Stromal cell of bone marrow (primary cell): ENCODE measurements around the gene TMCC1.
A peak's percentile ranks its signal among the peaks of the same experiment; 100 is the strongest.
"Not testable (repeated sequence)": the region's sequence is repeated elsewhere in the genome, so short reads cannot be mapped to it uniquely, and the experiment has no call there.

Source experiments
- DNase-seq: peaks from one replicate; pipeline ENCODE4 v3.0.0-alpha.2; 2012; ENCODE audit warnings: low read depth

TMCC1 gene

GRCh38 chr3:129676985-129677384, 216.5 kb downstream of the TMCC1 start:
- DNase-seq: no peak

- DNase-seq: not testable (repeated sequence)
Observed at GRCh38 chr3:129674798-129675123, 218.8 kb downstream of the TMCC1 start.

DNA sequence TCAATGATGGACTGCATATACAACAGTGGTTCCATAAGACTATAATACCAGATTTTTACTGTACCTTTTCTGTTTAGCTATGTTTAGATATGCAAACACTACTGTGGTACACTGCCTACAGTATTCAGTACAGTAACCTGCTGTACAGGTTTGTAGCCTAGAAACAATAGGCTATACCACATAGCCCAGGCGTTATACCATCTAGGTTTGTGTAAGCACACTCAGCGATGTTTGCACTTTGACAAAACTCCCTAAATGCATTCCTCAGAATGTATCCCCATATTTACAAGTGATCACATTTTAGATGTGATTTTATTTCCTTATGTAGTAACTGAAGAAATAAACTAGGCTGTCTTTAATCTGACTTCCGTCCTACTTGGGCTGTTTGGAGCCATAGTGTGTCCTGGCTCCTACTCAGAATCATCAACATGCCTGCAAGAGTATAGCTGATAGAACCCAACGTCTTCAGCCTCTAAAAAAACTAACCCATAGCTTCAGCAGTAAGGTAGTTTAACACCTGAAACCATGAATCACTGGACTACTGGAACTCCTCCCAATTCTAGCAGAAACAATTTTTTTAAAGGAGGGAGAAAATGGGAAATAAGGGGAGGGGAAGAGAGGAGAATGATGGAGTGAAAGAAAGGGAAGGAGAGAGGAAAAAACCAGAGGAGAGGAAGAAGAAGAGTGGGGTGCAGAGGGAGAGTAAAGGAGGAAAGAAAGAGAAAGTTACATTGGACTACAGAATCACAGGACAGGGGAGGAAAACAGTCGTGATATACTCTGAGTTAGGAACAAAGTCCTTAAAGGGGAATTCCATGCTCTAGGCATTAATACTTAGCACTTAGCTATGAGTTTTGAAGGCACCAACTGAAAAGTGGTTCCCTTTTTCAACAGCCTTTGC, 219.4 kb downstream of the TMCC1 start:
- DNase-seq: no peak

GRCh38 chr3:129673012-129673411, 220.5 kb downstream of the TMCC1 start:
- DNase-seq: no peak

GRCh38 chr3:129672412-129672811, 221.1 kb downstream of the TMCC1 start:
- DNase-seq: no peak

DNA sequence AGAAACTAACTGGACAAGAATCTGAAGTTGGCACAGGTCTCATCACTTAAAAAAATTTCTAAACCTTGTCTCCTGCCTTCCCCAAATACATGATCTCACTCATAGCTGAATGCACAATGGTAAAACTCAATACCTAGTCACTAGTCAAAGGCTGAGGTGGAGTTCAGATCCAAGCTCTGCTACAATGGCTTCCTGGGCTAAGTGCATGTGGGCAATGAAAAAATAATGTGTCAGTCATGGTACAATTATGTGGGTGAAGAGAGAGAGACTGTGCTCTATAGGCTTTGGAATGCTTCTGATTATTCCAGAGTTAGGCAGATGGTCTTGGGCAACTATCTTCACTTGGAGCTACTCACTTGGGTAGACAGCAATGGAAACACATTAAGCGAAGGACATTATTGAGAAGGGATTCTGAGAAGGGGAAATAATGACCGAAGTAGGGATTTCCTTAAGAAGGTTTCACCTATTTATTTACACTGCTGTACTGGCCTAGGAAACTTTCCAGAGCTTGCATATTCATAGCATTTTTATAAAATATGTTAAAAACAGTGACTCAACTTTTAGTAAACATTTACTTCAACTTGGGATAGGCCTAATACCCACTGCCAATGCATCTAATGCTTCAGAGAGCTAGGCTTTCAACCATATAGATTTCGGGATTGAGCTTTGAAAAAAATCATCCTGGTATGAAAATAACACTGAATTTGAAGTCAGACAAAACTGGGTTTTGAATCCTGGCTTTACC, 228.3 kb downstream of the TMCC1 start:
- DNase-seq: no peak

- no peak for DNase-seq
Observed at GRCh38 chr3:129663930-129664646, 229.4 kb downstream of the TMCC1 start.

DNA sequence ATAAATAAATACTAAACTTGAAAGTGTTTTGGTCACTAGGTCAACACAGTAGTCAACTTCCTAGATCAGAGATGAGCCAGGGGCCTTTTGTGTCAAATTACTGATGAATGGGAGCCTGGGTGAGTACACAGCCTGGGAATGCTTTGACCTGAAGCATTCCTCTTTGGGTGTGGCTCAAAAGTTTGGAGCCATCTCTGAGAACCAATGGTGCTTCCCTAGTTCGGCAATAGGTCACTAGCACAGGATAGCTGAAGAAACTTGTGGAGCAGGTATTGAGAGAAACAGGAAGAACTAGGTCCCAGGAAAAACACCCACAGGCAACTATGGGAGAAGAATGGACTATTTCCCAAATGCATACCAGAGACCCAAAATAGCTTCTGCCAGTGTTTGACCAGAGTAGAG, 230.5 kb downstream of the TMCC1 start:
- DNase-seq: no peak

GRCh38 chr3:129662191-129662608, 231.3 kb downstream of the TMCC1 start:
- DNase-seq: no peak

GRCh38 chr3:129661766-129662165, 231.7 kb downstream of the TMCC1 start:
- no peak for DNase-seq

DNA sequence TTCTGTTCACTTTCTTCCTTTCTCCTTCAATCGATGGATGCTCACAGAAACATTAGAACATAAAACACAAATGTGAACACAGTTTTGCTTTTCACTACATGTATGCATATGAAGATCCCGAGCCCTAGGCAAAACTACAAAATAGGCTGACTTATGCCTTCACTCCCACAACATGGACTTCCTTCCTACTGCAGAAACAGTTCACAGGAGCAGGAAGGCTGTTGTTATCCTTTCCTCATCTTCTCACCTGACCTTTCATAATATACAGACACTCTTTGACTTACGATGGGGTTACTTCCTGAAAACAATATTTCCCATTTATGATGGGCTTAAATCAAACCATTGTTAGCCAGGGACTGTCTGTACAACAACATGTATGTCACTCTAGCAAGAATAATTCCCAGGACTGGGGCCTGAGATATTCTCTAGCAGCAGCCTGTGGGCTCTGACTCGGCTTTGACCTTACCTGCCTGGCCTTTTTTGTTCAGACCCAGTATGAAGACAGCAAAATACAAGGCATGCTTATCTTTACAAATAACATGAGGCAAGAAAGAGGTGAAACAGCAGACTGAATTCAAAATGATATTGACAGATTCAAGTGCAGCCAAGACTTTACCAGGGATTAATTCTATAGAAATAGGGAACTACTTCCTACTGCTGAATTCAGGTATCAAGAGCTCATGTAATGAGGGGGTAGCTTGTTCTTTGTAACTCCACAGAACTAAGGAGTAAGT, 235.2 kb downstream of the TMCC1 start:
- no peak for DNase-seq

- no peak for DNase-seq
Observed at GRCh38 chr3:129657261-129658046, 236.1 kb downstream of the TMCC1 start.

DNA sequence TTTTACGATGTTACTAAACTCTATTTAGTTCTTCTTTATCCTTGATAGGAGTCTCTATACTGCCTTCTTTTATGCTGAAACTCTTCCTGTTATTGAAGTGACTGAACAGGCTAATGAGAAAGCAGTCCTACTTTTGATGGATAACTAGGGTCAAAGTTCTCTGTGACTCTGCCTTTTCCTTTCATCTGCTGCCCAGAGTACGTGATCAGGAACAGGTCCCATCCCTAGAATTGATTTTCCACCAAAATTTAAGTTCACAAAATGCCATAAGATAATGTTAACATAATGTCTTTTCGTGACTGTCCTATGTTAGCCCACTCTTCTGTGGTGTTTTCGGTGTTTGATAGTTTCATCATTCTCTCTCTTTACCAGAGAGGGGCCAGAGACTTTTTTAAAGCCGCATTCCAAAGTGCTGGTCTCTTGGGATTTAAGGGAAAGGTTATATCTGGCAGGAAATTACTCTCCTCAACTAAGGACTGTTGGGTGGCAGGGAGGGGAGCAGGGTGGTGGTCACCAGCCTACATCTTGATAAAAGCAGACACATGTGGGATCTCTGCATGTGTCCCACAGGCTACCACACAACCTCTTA, 236.8 kb downstream of the TMCC1 start:
- no peak for DNase-seq

DNA sequence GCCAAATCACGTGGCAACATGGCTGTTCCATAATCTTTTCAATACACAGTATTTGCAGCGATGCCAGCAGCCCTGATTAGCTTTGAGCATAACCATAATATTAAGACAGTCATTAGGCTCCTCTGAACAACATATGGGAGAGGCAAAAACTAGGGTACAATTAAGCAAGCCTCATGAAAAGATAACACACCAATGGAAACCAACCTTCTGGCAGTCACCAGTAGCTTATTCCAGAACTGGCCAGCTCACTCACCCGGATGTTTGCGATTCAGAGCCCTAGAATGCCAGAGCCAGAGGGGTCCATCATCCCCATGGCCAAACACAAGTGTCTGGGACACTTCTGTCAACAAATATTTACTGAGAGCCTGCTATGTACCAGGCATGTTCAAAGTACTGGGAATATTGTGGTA, 238.2 kb downstream of the TMCC1 start:
- DNase-seq: no peak

DNA sequence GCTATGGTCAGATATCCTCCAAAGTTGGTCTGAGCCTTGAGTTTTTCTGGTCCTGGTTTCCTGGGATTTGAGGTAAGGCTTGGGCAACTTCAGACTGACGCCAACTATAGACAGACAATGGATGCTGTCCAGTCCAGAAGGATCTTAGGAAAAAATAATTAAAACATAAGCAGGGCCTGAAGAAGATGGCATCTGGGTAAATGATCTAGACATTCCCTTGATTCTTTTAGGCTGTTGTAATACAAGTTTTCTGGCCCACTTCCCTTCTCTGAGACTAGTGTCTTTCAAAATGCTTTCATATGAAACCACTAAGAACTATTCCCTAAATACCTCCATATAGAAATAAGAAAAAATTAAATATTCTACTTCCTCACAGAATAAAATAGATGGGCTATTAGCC, 239.4 kb downstream of the TMCC1 start:
- DNase-seq: no peak

DNA sequence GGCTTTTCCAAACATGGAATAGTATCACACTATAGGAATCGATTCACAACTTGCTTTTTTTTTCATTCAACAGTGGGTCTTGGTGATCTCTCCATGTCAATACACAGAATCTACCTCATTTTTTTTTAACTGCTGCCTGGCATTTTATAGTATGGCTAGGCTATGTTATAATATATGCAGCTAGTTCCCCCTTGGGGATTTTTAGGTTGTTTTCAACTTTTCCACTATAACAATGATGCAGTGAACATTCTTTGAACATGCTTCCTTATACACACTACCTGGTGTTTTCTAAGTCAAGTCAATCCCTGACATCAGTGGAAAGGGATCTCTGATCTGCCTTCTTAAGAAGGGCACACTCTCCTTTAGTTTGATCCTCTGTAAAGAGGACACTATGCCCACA, 240.5 kb downstream of the TMCC1 start:
- no peak for DNase-seq

- no peak for DNase-seq
Observed at GRCh38 chr3:129651435-129652202, 241.9 kb downstream of the TMCC1 start.

DNA sequence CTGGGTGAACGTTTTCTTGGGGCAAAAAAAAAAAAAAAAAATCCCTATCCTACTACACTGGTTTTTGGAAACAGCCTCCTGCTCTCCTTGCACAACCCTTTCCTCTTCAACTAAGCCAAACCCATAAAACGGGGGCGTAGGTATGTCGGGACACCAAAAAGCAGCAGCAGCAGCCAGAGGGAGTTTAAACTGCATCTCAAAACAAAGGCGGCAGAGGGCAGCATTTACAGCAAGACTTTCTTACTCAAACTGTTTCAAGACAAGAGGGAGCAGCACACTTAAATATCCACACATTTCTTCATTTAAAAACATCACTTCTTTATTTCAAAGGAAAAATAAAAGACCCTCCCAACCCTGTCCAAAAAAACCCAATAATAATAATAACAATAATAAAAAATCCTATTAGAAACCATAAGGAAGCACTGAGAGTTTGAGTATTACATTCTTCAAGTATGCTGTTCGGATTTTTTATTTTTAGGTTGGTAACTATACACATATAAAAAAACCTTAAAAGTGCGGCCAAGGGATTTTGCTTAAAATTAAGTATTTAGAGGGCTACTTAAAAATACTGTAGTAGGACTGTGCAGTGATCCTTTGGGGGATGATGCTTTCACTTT, 243.1 kb downstream of the TMCC1 start:
- peak; percentile 77 for DNase-seq

GRCh38 chr3:129648391-129648790, 245.1 kb downstream of the TMCC1 start:
- DNase-seq: no peak

- DNase-seq: no peak
Observed at GRCh38 chr3:129645286-129645685, 248.2 kb downstream of the TMCC1 start.
